Endodermal cell (in vitro differentiated cells): ENCODE results near the gene RILPL2. TPM values are rescaled to one million over a fixed set of nuclear protein-coding genes. Genes with fewer than 3 reads are reported as not detected.
A peak's percentile ranks its signal among the peaks of the same experiment; 100 is the strongest.

Experiments used
- DNase-seq: peaks from one replicate; pipeline ENCODE4 v3.0.0-alpha.2; 2017
- H3K27ac ChIP-seq: 2 replicates; pipeline ENCODE4 v1.5.1; 2013; ENCODE audit warnings: mild to moderate bottlenecking, low read depth, low read length, moderate library complexity
- H3K27me3 ChIP-seq: 2 replicates; pipeline ENCODE4 v1.6.1; 2013; ENCODE audit warnings: mild to moderate bottlenecking, low read length, moderate library complexity; ENCODE audit not compliant: insufficient read depth, control insufficient read depth, poor library complexity, severe bottlenecking
- H3K36me3 ChIP-seq: 2 replicates; pipeline ENCODE4 v1.7.0; 2013; ENCODE audit warnings: mild to moderate bottlenecking, low read length, moderate library complexity; ENCODE audit not compliant: control insufficient read depth, insufficient read depth
- H3K4me1 ChIP-seq: one replicate; pipeline ENCODE4 v1.7.0; 2013; ENCODE audit warnings: low read length; ENCODE audit not compliant: control insufficient read depth, insufficient read depth
- H3K4me3 ChIP-seq: 2 replicates; pipeline ENCODE4 v1.5.1; 2013; ENCODE audit warnings: mild to moderate bottlenecking, low read length, moderate library complexity
- H3K9ac ChIP-seq: 2 replicates; pipeline ENCODE4 v1.6.1; 2013; ENCODE audit warnings: mild to moderate bottlenecking, low read length, moderate library complexity; ENCODE audit not compliant: poor library complexity, severe bottlenecking; ENCODE audit errors: extremely low read depth
- H3K9me3 ChIP-seq: 2 replicates; pipeline ENCODE4 v1.6.1; 2013; ENCODE audit warnings: mild to moderate bottlenecking, low read length, moderate library complexity; ENCODE audit not compliant: control insufficient read depth
- H3K27ac Mint-ChIP-seq: 2 replicates; pipeline ENCODE4 v1.8.0; 2020; ENCODE audit warnings: mixed read lengths
- H3K27me3 Mint-ChIP-seq: 2 replicates; pipeline ENCODE4 v1.8.0; 2021; ENCODE audit warnings: mild to moderate bottlenecking, mixed read lengths; ENCODE audit not compliant: insufficient read depth
- H3K36me3 Mint-ChIP-seq: 2 replicates; pipeline ENCODE4 v1.8.0; 2020; ENCODE audit warnings: low read depth, mixed read lengths
- H3K4me1 Mint-ChIP-seq: 2 replicates; pipeline ENCODE4 v1.8.0; 2020; ENCODE audit warnings: mixed read lengths
- H3K4me3 Mint-ChIP-seq: 2 replicates; pipeline ENCODE4 v1.8.0; 2020; ENCODE audit warnings: mild to moderate bottlenecking, moderate library complexity, mixed read lengths
- H3K9me3 Mint-ChIP-seq: 2 replicates; pipeline ENCODE4 v1.8.0; 2020; ENCODE audit warnings: mild to moderate bottlenecking, mixed read lengths
- CTCF ChIP-seq: fragments of 200-600 bp; sonication (generic); conservative IDR thresholded peaks from 2 replicates; pipeline ENCODE4 v1.5.0; 2021; ENCODE audit warnings: antibody characterized with exemption, mild to moderate bottlenecking
- WGBS, 2 experiments: methylation state at CpG; one replicate each; pipeline versions ENCODE4 v1.1.5 to v1.1.7; 2013; ENCODE audit warnings: missing lambda C conversion rate in 2 of 2, mixed read lengths in 1 of 2; ENCODE audit not compliant: insufficient coverage in 1 of 2, insufficient read length in 1 of 2; 5-methylcytosine and 5-hydroxymethylcytosine counted together
- total RNA-seq, 2 donors: library from RNA; stranded (reverse); fragmentation: NEBNext Ultra II Directional in 1 of 2; extraction: Animal tissue kit (Norgen Biotek cat#: 25700) in 1 of 2; gene quantifications; 2 replicates in 1 of 2; 3 replicates in 1 of 2; pipeline ENCODE4 v1.2.1, GENCODE V29; 2021

The RILPL2 gene
- total RNA-seq, 2 donors from 2014 or later: 2.6 TPM

GRCh38 chr12:123449249-123449733 is 12.8 kb upstream of the RILPL2 start:
- Mint-ChIP-seq H3K9me3 (no peaks in the 10 kb centered on the region), H3K4me3 (no peak overlapping the region), H3K27ac (no peak overlapping the region), H3K36me3 (no peaks in the 10 kb centered on the region), H3K4me1 (peaks cover 7% of the 10 kb centered on the region), H3K27me3 (no peaks in the 10 kb centered on the region)
- Histone ChIP-seq H3K4me3 (no peak overlapping the region), H3K27me3 (no peaks in the 10 kb centered on the region), H3K27ac (no peak overlapping the region), H3K36me3 (no peaks in the 10 kb centered on the region), H3K9me3 (no peaks in the 10 kb centered on the region), H3K9ac (no peak overlapping the region), H3K4me1 (no peaks in the 10 kb centered on the region)
- DNase-seq: no peak
- no peak for TF ChIP-seq CTCF
- 90 to 97% methylated on average over 2 of the region's 2 CpGs for WGBS, 2 experiments

GRCh38 chr12:123446333-123446713 is 9.8 kb upstream of the RILPL2 start:
- Mint-ChIP-seq H3K27me3 (no peaks in the 10 kb centered on the region), H3K4me1 (peaks cover 7% of the 10 kb centered on the region), H3K9me3 (no peaks in the 10 kb centered on the region), H3K27ac (peak overlapping the region; percentile 30), H3K36me3 (no peaks in the 10 kb centered on the region), H3K4me3 (no peak overlapping the region)
- H3K9me3 ChIP-seq: no peaks in the 10 kb centered on the region
- H3K27me3 ChIP-seq: no peaks in the 10 kb centered on the region
- no peak overlapping the region for H3K27ac ChIP-seq
- no peaks in the 10 kb centered on the region for H3K36me3 ChIP-seq
- H3K4me1 ChIP-seq: no peaks in the 10 kb centered on the region
- DNase-seq: no peak
- H3K9ac ChIP-seq: no peak overlapping the region
- 81 to 82% methylated on average over 4 of the region's 4 CpGs for WGBS, 2 experiments
- H3K4me3 ChIP-seq: no peak overlapping the region
- TF ChIP-seq CTCF: no peak

- peak overlapping the region; percentile 30 for H3K27ac Mint-ChIP-seq
Measured at GRCh38 chr12:123445388-123446332, 9.2 kb upstream of the RILPL2 start.

More at GRCh38 chr12:123445388-123446332, 9.2 kb upstream of the RILPL2 start:
- no peak for TF ChIP-seq CTCF
- H3K27me3 ChIP-seq: no peaks in the 10 kb centered on the region
- H3K36me3 Mint-ChIP-seq: no peaks in the 10 kb centered on the region
- no peak overlapping the region for H3K27ac ChIP-seq
- DNase-seq: no peak
- no peak overlapping the region for H3K4me3 Mint-ChIP-seq
- H3K4me1 Mint-ChIP-seq: peaks cover 7% of the 10 kb centered on the region
- no peaks in the 10 kb centered on the region for H3K27me3 Mint-ChIP-seq
- H3K36me3 ChIP-seq: no peaks in the 10 kb centered on the region
- H3K4me3 ChIP-seq: no peak overlapping the region
- no peaks in the 10 kb centered on the region for H3K4me1 ChIP-seq
- H3K9me3 ChIP-seq: no peaks in the 10 kb centered on the region
- 80 to 82% methylated on average over 18 of the region's 18 CpGs for WGBS, 2 experiments
- H3K9me3 Mint-ChIP-seq: no peaks in the 10 kb centered on the region
- no peak overlapping the region for H3K9ac ChIP-seq
